Measurements from ENCODE around the gene GXYLT1. TPM values are rescaled to one million over a fixed set of nuclear protein-coding genes. Genes with fewer than 3 reads are reported as not detected.
"Not testable (repeated sequence)": the region's sequence is repeated elsewhere in the genome, so short reads cannot be mapped to it uniquely, and the experiment has no call there.

The GXYLT1 gene
- total RNA-seq, 4 donors from 2014 or later, result 3.6 to 17.5 (median 8.7) TPM

- 70 to 71% methylated on average over 2 of the region's 2 CpGs for WGBS, 2 donors (ENCODE audit: low coverage in 1 of 2)
- H3K4me3 ChIP-seq, result no peak overlapping the region
- in situ Hi-C loops (cut with MboI; ENCODE audit: low pct_ligation_motif_present in 1 of 4, low pct_unique_long_range_greater_than_20kb in 1 of 4, low sequenced_read_pairs in 3 of 4), result no loop called here
Observed at GRCh38 chr12:42053456-42053855, 91.2 kb downstream of the GXYLT1 start.

GRCh38 chr12:42048980-42049379, 95.7 kb downstream of the GXYLT1 start:
- H3K27me3 ChIP-seq; H3K27ac ChIP-seq; in situ Hi-C loops (cut with MboI; ENCODE audit: low pct_ligation_motif_present in 1 of 4, low pct_unique_long_range_greater_than_20kb in 1 of 4, low sequenced_read_pairs in 3 of 4); H3K36me3 ChIP-seq; H3K4me1 ChIP-seq; intact Hi-C loops (cut with DNase I; ENCODE audit: low total_unique reads); DNase-seq; H3K4me3 ChIP-seq; H3K9me3 ChIP-seq: not testable (repeated sequence)
- 91% methylated on average over 8 of the region's 8 CpGs; no CpG with 5 or more reads in 1 of the 2 donors for WGBS, 2 donors (ENCODE audit: low coverage in 1 of 2)

More at GRCh38 chr12:42053456-42053855, 91.2 kb downstream of the GXYLT1 start:
- H3K9me3 ChIP-seq, result no peaks in the 10 kb centered on the region
- no peak for DNase-seq
- no peak overlapping the region for H3K27ac ChIP-seq
- no peaks in the 10 kb centered on the region for H3K4me1 ChIP-seq
- TF ChIP-seq POLR2AphosphoS5 (IDR thresholded peaks at IDR 0.05) (no peak), EP300 (IDR thresholded peaks at IDR 0.05; ENCODE audit: low read depth) (no peak)
- no peaks in the 10 kb centered on the region for H3K36me3 ChIP-seq
- intact Hi-C loops (cut with DNase I; ENCODE audit: low total_unique reads), result no loop called here
- H3K27me3 ChIP-seq, result no peaks in the 10 kb centered on the region

- Histone ChIP-seq H3K36me3 (no peaks in the 10 kb centered on the region), H3K27ac (no peak overlapping the region), H3K4me3 (no peak overlapping the region), H3K4me1 (no peaks in the 10 kb centered on the region), H3K27me3 (no peaks in the 10 kb centered on the region), H3K9me3 (peaks cover 0 to 5% of the 10 kb centered on the region in 2 donors)
- intact Hi-C loops (cut with DNase I; ENCODE audit: low total_unique reads), result no loop called here
- TF ChIP-seq CTCF (IDR thresholded peaks at IDR 0.05), result no peak
- in situ Hi-C loops (cut with MboI; ENCODE audit: low pct_ligation_motif_present in 1 of 4, low pct_unique_long_range_greater_than_20kb in 1 of 4, low sequenced_read_pairs in 3 of 4), result no loop called here
- no peak for DNase-seq
Observed at GRCh38 chr12:42039577-42039976, 105.1 kb downstream of the GXYLT1 start.

GRCh38 chr12:42039176-42039575, 105.5 kb downstream of the GXYLT1 start:
- H3K36me3 ChIP-seq, result no peaks in the 10 kb centered on the region
- no peaks in the 10 kb centered on the region for H3K4me1 ChIP-seq
- intact Hi-C loops (cut with DNase I; ENCODE audit: low total_unique reads) (no loop called here), in situ Hi-C loops (cut with MboI; ENCODE audit: low pct_ligation_motif_present in 1 of 4, low pct_unique_long_range_greater_than_20kb in 1 of 4, low sequenced_read_pairs in 3 of 4) (no loop called here)
- peaks cover 0 to 5% of the 10 kb centered on the region in 2 donors for H3K9me3 ChIP-seq
- no peaks in the 10 kb centered on the region for H3K27me3 ChIP-seq
- TF ChIP-seq EP300 (IDR thresholded peaks at IDR 0.05; ENCODE audit: low read depth) (no peak), POLR2AphosphoS5 (IDR thresholded peaks at IDR 0.05) (no peak), CTCF (IDR thresholded peaks at IDR 0.05) (no peak), POLR2A (IDR thresholded peaks at IDR 0.05) (no peak)
- no peak overlapping the region for H3K4me3 ChIP-seq
- WGBS, 2 donors (ENCODE audit: low coverage in 1 of 2), result 90 to 94% methylated on average over 5 of the region's 5 CpGs
- no peak overlapping the region for H3K27ac ChIP-seq
- no peak for DNase-seq

GRCh38 chr12:42031847-42032564, 112.7 kb downstream of the GXYLT1 start:
- Histone ChIP-seq H3K27me3 (no peaks in the 10 kb centered on the region), H3K27ac (no peak overlapping the region), H3K36me3 (no peaks in the 10 kb centered on the region), H3K9me3 (peaks cover 0 to 5% of the 10 kb centered on the region in 2 donors), H3K4me3 (no peak overlapping the region), H3K4me1 (no peaks in the 10 kb centered on the region)
- 77% methylated on average over 4 of the region's 4 CpGs; no CpG with 5 or more reads in 1 of the 2 donors for WGBS, 2 donors (ENCODE audit: low coverage in 1 of 2)
- in situ Hi-C loops (cut with MboI; ENCODE audit: low pct_ligation_motif_present in 1 of 4, low pct_unique_long_range_greater_than_20kb in 1 of 4, low sequenced_read_pairs in 3 of 4), result no loop called here
- intact Hi-C loops (cut with DNase I; ENCODE audit: low total_unique reads), result no loop called here
- no peak for DNase-seq
- no peak for TF ChIP-seq POLR2AphosphoS5 (IDR thresholded peaks at IDR 0.05)
- TF ChIP-seq EP300 (IDR thresholded peaks at IDR 0.05; ENCODE audit: low read depth), result no peak
- no peak for TF ChIP-seq CTCF (IDR thresholded peaks at IDR 0.05)
- TF ChIP-seq POLR2A (IDR thresholded peaks at IDR 0.05), result no peak

Other genes starting within 250 kb of the GXYLT1 start
- gene YAF2, start 93.4 kb upstream of the GXYLT1 start, total RNA-seq, result 10 to 100 TPM; 22.7 to 55.4 (median 24.5) TPM
- 10 to 100 TPM in 3 of 4 donors, 1 to 10 TPM in 1; 3.4 to 22.7 (median 15.2) TPM for gene ZCRB1, start 181.2 kb upstream of the GXYLT1 start, total RNA-seq
- 100 to 1,000 TPM in 1 of 4 donors, 10 to 100 TPM in 3; 44.9 to 324 (median 59.6) TPM for gene PPHLN1, start 181.3 kb upstream of the GXYLT1 start, total RNA-seq